Activated naive CD4-positive, alpha-beta T cell treated with Interleukin-2 at 50 U/mL for 16 hours (primary cell): ENCODE results near the gene PRRT2.
A peak's percentile ranks its signal among the peaks of the same experiment; 100 is the strongest.
"Not testable (repeated sequence)": the region's sequence is repeated elsewhere in the genome, so short reads cannot be mapped to it uniquely, and the experiment has no call there.

Source experiments
- DNase-seq: peaks from one replicate; pipeline ENCODE4 v3.0.0-alpha.2; 2020

PRRT2 gene

DNA sequence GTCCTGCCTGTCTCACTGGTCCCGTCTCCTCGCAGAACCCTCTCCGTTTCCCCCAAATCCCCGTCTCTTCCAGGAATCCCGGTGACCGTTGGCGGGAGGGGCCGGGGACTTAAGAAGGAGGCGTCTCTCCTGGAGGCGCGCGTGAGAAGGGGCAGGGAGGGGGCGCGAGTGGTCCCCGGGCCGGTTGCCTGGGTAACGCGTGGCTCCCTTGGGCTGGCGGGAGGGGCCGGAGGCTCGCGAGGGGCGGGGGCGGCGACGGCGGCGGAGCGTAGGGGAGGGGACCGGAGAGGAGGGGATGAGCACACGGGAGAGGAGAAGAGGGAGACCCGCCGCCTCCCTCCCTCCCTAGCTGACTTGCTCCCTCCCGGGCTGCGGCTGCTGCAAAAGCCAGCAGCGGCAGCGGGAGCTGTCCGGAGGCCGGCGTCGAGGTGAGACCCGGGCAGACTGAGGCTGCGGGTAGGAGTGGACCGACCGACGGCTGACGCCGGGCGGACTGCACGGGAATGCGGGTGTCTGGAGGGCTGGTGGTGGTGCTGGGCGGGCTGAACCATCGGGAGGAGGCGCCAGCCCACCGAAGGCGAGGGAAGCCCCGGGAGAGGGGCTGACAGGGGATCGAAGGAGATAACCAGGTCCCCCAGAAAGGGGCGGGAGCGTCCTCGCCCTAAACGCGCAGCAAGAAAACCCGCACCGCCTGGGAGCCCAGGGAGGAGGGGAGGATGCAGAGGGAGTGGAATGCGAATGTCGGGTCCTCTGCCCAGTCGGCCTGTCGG is at the start of gene PRRT2:
PRRT2 (plus strand) TSS at position 298 of the 770 bp plus-strand sequence. CDS start 862 bp downstream, outside the sequence.
- DNase-seq: peak; percentile 55

DNA sequence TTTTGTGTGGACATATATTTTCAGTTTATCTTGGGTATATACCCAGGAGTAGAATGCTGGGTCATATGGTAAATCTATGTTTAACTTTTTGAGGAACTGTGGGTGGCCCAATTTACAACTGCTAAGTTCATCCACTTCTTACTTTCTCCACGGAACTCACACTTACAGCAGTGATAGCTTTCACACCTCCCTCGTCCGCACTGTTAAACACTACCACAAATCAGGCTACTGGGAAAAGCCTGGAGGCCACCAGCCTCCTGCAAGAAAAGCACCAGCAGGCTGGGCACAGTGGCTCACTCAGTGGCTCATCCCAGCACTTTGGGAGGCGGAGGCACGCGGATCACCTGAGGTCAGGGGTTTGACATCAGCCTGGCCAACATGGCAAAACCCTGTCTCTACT is 48.7 kb upstream of the PRRT2 start:
- no peak for DNase-seq

DNA sequence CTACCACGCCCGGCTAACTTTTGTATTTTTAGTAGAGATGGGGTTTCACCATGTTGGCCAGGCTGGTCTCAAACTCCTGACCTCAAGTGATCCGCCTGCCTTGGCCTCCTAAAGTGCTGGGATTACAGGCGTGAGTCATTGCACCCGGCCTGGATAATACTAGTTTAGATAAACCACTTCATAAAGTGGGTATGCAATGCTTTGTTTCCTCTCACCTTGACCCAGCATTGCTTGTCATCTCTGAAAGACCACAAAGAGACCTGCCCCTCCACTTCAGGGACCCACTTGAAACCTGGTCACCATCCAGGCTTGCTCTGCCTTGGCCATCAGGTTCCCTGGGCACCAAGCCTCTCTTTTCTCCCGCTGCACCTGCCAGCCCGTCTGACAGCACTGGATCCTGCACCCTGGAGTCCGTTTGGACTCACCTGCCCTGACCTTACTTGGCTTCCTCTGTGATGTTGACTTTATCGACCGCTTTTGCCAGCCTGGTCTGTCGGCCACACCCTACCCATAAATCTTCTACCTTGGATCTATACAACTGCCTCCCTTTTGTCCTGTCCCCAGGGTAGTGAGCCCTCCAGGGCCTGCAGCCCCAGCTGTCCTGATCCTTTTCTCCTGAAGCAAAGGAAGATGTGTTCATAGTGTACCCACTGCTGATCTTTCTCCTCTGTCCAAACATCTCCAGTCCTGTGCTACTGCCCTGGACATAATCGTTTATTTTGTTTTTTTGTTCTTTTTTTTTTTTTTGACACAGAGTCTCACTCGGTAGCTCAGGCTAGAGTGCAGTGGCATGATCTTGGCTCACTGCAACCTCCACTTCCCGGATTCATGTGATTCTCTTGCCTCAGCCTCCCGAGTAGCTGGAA is 46.6 kb upstream of the PRRT2 start:
- no peak for DNase-seq

DNA sequence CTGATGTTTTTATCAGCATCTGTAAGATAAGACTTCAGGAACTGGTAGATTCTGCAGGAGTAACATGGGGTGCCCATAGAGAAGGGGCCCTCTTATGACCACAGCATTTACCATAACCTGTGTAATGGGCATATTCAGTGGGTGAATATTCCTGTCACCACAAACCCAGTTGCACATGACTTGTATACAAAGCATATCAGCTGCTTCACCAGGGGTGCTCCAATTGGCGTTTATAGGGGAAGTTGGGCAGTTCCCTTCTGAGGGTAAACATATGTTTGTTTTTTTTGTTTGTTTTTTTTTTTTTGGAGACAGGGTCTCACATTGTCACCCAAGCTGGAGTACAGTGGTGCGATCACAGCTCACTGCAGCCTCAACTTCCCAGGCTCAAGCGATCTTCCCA is 45.4 kb upstream of the PRRT2 start:
- no peak for DNase-seq

DNA sequence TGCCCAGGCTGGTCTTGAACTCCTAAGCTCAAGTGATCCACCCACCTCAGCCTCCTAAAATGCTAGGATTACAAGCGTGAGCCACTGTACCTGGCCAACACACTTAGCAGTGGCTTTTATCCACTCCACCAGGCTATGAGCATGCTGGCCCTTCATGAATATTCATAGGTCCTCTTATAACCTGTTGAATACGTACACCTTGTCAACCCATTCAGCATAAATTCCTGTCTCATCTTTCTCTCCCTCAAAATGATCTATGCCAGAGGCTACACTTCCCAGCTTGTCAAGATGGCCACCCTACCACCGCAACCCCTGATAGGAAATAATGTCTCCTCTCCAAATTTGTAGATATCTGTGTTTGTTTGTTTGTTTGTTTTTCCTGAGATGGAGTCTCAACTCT is 44.9 kb upstream of the PRRT2 start:
- no peak for DNase-seq

DNA sequence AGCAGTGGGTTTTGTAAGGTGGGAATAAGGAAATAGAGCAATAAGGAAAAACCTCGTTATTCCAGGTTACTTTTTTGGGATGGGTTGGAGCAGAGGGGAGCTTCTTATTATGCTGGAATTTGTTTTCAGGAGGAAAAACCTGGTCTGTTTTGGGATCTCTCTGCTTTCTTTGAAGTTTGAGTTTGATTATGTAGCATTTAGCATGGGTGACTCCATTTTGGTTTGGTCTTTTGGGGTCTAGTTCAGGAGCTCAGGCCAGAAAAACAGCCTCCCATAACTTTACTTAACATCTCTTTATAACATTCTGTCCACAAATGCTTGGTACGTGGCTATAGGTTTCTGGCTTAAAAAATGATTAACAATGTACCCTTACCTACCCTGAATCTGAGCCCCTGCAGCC is 42.5 kb upstream of the PRRT2 start:
- DNase-seq: no peak

DNA sequence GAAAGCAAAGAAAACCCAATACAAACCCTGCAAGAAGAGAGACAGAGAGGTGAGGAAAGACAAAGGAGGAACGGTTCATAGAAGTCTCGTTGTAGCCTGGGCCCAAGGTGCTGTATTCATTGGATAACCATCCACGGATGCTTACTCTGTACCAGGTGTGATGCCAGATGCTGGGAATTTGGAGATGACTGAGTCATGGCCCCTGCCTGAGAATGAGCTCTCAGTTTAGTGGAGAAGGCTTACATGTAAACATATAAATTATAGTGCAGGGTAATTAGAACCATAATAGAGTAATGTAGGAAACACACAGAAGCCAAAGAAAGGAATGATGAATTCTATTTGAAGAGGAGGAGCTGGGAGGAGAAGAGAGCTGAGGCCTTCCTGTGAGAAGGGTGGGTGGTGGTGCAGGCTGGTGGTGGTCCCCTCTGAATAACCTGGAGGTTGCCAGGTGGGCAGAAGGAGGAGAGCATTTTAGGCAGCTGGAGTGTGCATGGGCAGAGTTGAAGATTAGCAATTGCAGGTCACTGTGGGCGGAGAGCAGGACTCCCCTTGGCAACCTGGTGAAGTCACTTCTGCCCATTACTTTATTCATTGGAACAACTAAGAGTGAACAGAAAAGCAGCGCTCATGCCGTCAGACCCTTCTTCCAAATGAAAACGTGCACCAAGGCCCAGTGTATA is 41.6 kb upstream of the PRRT2 start:
- no peak for DNase-seq

DNA sequence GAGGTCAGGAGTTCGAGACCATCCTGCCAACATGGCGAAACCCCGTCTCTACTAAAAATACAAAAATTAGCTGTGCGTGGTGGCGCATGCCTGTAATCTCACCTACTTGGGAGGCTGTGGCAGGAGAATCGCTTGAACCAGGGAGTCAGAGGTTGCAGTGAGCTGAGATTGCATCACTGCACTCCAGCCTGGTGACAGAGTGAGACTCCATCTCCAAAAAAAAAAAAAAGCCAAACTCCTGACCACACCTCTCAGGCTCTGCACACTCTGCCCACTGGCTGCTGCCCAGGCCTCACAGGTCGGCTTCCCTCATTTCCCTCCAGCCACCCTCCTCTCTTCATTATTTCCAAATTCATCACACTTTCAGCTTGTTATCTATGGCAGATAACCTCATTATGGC is 39.7 kb upstream of the PRRT2 start:
- DNase-seq: not testable (repeated sequence)

DNA sequence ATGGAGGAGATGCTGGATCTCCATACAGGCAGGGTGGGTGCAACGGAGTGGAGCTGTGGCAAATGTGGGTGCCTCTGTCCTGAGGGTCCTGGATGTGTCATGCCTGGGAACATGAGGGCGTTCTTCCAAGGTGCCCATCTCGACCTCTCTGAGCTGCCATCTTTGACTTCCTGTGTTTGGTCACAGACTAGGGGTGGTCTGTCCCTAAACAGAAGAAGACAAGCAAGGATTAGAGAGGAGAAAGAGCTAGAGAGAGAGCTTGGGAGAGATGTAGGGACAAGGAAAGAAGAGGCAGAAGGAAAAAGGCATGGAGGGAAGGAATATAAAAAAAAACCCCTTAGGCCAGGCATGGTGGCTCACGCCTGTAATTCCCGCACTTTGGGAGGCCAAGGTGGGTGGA is 37.3 kb upstream of the PRRT2 start:
- DNase-seq: no peak

DNA sequence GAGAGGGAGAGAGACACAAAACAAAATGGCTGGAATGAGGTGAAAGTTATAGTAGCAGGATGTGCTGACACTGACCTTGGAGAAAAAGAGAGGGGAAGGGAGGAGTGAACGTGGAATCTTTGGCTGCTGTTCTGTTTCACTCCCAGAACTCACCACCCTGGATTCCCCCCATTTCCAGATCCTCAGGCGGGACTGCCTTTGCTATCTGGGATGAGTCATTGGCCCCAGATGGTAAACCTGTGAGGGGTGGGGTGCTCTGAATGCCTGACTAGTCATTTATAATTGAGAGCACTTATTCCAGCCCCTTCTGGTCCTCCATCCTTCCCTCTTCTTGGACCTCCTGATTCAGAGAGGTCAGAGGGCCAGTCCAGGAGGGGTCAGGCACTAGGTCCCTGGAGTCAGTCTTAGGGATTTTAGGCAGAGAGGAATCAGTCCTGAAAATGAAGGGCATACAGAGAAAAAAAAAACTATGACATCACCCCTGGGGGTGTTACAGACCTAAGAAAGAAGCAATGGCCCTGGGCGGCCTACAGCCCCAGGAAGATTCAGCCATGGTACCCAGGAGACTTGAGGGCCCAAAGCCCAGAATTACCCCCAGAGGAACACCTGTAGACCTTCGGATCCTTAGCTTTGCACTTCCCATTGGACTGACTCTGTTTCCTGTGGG is 36.1 kb upstream of the PRRT2 start:
- DNase-seq: no peak

DNA sequence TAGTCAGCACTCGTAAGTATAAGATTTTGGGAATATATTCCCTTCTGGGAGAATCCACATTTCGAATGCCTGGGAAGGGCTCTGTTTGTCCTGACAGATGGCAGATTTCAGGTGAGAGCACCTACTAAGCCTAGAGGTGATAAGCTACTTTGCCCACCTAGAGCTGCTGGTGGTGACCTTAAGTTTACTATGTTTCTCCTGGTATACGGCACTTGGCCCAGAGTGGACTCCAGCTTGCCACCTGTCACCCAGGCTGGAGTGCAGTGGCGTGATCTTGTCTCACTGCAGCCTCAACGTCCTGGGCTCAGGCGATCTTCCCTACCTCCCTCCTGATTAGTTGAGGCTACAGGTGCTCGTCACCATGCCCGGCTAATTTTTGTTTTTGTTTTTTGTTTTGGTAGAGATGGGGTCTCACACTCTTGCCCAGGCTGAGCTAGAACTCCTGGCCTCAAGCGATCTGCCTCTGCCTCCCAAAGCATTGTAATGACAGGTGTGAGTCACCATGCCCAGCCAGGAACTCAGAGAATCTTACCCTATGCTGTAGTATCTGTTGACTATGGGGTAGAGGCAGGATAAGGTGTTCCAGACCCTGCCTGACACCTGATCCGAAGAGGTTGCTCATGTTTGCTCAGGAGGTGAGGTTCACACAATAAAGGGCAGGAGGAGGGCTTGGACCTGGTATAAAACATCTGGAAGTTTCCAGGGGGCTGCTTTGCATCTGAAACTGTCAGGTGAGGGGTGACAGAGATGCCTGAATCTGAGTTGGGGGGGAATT is 34.2 kb upstream of the PRRT2 start, which contains the start of gene ZG16:
ZG16 (plus strand) TSS at position 681 of the 775 bp plus-strand sequence. CDS start 1,011 bp downstream, outside the sequence.
- no peak for DNase-seq

DNA sequence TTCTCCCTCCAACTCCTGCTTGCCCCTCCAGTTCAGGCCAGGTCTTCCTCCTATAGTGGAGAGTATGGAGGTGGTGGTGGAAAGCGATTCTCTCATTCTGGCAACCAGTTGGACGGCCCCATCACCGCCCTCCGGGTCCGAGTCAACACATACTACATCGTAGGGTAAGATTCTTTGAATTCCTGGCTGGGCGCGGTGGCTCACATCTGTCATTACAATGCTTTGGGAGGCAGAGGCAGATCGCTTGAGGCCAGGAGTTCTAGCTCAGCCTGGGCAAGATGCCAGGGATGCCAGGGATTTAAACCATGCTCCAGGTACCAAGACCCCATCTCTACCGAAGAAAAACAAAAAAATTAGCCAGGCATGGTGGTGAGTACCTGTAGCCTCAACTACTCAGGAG is 32.5 kb upstream of the PRRT2 start:
- DNase-seq: no peak

DNA sequence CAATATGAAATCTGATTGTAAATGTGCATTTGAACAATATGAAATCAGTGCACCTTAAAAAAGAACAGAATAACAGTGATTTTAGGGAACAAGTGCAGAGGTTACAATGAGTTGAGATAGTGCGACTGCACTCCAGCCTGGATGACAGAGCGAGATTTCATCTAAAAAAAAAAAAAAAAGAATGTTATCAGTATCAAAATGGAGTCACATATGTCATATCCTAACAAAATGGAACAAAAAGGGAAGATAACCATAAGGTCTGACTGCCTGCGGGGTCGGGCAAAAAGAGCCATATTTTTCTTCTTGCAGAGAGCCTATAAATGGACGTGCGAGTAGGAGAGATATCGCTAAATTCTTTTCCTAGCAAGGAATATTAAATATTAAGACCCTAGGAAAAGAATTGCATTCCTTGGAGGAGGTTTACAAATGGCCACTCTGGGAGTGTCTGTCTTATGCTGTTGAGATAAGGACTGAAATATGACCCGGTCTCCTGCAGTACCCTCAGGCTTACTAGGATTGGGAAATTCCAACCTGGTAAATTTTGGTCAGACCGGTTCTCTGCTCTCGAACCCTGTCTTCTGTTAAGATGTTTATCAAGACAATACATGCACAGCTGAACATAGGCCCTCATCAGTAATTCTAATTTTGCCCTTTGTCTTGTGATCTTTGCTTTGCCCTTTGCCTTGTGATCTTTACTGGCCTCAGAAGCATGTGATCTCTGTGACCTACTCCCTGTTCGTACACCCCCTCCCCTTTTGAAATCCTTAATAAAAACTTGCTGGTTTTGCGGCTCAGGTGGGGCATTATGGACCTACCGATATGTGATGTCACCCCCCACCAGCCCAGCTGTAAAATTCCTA is 28.7 kb upstream of the PRRT2 start:
- DNase-seq: not testable (repeated sequence)

DNA sequence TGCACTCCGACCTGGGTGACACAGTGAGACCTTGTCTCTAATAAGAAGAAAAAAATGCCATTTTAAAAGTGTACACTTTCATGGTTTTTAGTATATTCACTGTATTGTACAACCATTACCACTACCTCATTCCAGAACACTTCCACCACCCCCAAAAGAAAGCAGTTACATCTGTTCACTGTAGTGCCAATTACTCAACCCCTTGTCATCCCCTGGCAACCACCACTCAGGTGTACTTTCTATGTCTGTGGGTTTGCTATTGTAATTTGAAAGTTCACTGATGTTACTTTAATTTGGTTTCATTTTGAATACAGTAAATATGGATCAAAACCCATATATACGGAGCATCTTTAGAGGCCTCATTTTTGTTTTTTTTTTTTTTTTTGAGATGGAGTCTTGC is 27.8 kb upstream of the PRRT2 start:
- DNase-seq: peak; percentile 41

DNA sequence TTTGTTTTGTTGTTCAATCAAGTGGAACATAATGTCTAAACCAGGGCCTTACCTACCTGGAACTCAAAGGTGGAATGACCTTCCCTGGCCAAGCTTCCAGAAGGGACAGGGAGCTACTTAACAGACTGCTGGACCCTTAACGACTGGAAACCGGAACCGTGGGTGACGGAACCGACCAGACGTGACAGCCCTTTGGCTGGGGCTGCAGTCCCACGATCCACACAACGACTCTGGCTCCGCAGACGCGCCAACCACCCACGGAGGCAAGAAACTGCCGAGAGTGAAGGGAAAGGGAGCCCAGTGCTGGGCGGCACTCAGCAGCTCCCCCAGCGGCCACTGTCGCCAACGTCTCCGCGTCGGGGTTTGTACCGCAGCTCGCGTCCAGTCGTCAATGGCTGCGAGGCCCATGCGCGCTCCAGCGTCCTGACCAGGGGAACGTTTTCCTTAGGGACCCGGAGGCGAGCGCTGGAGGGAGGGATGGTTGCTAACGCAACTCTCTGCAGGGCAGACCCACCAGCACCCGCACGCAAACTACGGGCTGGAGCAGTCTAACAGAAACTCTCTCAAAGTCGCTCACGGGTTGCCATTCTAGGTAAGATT is 27.0 kb upstream of the PRRT2 start:
- peak; percentile 80 for DNase-seq

DNA sequence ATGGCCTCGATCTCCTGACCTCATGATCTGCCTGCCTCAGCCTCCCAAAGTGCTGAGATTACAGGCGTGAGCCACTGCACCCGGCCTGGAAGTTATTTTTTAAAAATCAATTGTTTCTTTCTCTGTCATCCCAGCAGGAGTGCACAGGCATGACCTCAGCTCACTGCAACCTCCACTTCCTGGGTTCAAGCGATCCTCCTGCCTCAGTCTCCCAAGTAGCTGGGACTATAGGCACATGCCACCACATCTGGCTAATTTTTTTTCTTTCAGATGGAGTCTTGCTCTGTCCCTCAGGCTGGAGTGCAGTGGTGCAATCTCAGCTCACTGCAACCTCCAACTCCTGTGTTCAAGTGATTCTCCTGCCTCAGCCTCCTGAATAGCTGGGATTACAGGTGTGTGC is 24.8 kb upstream of the PRRT2 start:
- not testable (repeated sequence) for DNase-seq

DNA sequence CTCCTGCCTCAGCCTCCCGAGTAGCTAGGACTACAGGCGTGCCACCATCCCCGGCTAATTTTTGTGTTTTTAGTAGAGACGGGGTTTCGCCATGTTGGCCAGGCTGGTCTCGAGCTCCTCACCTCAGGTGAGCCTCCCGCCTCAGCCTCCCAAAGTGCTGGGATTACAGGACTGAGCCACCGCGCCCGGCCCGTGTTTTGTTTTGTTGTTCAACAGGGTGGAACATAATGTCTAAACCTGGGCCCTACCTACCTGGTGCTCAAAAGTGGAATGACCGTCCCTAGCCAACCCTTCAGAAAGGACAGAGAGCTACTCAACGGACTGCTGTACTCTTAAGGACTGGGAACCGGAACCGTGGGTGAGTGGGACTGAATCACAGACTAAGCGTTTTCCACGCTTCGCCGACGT is 22.2 kb upstream of the PRRT2 start:
- DNase-seq: no peak

DNA sequence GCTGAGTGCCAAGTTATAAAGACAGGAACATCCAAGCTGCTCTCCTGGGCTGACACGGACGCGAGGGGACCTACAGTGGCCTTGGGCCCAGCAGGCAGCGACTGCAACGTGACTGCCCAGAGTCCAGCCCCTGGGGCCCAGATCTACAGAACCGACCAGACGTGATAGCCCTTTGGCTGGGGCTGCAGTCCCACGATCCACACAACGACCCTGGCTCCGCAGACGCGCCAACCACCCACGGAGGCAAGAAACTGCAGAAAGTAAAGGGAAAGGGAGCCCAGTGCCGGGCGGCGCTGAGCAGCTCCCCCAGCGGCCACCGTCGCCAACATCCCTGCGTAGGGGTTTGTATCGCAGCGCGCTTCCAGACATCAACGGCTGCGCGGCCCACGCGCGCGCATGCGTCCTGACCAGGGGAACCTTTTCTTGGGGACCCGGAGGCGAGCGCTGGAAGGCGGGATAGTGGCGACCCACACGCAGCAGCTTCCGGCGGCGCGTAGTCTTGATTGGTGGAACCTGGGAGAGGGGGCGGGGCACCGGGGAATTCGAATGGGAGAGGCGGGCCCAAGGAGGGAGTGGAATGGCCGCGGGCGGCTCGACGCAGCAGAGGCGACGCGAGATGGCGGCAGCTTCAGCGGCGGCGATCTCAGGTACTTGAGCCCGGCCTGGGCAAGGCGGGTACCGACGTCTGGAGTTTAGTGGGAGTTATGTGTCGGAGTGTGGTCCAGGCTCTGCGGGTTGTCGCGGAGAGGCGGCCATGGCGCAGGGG is 21.6 kb upstream of the PRRT2 start, which contains the start of gene KIF22:
KIF22 (plus strand) TSS at position 569 of the 766 bp plus-strand sequence; CDS start at position 578, 9 bp downstream.
- DNase-seq: peak; percentile 100
